Rectal smooth muscle tissue (tissue), 1 donor: ENCODE results near the gene EXOSC7.

Experiments
- H3K27ac ChIP-seq: one replicate; pipeline ENCODE4 v1.7.0; 2013; ENCODE audit warnings: low read depth, low read length, inconsistent platforms
- H3K27me3 ChIP-seq: one replicate; pipeline ENCODE4 v1.7.0; 2013; ENCODE audit warnings: low read length; ENCODE audit not compliant: control insufficient read depth, insufficient read depth
- H3K36me3 ChIP-seq: one replicate; pipeline ENCODE4 v1.7.0; 2013; ENCODE audit warnings: low read length; ENCODE audit not compliant: control insufficient read depth, insufficient read depth
- H3K4me1 ChIP-seq: one replicate; pipeline ENCODE4 v1.7.0; 2013; ENCODE audit warnings: low read length; ENCODE audit not compliant: control insufficient read depth, insufficient read depth
- H3K4me3 ChIP-seq: one replicate; pipeline ENCODE4 v1.7.0; 2013; ENCODE audit warnings: low read length
- H3K9ac ChIP-seq: one replicate; pipeline ENCODE4 v1.7.0; 2013; ENCODE audit warnings: low read length

EXOSC7 gene

DNA sequence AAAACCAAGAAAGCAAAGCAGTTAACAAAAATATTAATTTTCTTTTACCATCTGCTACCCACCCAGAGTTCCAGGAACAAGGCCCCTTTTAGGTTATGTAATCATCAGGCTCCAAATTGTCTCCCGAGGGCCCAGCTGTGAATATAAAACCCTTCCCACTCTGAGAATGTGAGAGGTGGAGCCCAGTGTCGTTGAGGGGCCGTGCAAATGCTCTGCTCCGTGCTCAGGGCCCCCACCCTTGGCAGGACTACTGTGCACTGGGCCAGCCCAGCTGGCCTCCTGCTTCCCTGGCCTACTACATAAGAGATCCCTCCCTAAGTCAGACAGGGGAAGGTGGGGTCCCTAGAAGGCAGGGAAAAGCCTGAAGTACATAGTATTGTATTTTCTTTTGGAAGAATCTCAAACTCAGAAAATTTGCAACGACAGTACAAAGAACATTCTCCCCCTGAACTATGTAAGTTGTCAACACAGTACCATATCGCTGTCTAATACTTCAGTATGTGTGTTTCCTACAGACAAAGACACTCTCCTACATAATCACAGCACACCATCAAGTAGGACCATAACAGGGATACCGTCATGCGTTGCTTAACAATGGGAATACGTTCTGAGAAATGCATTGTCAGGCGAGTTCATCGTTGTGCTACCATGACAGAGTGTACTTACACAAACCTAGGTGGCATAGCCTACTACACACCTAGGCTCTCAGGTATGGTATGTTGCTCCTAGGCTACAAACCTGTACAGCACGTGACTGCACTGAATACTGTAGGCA lies 45.7 kb downstream of the EXOSC7 start:
- H3K27ac ChIP-seq = no peak overlapping the region
- no peaks in the 10 kb centered on the region for H3K36me3 ChIP-seq

DNA sequence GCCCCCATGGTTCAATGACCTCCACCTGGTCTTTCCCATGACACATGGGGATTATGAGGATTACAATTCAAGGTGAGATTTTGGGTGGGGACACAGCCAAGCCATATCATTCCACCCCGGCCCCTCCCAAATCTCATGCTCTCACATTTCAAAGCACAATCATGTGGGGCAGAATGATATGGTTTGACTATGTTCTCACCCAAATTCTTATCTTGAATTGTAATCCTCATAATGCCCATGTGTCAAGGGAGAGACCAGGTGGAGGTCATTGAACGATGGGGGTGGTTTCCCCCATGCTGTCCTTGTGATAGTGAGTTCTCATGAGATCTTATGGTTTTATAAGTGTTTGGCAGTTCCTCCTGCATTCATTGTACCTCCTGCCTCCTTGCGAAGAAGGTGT lies 47.6 kb downstream of the EXOSC7 start:
- Histone ChIP-seq H3K9ac (no peak overlapping the region), H3K27me3 (no peaks in the 10 kb centered on the region), H3K4me3 (no peak overlapping the region), H3K4me1 (peaks cover 18% of the 10 kb centered on the region), H3K27ac (no peak overlapping the region), H3K36me3 (no peaks in the 10 kb centered on the region)

More for the DNA sequence above, 45.7 kb downstream of the EXOSC7 start:
- H3K4me1 ChIP-seq = peaks cover 15% of the 10 kb centered on the region
- H3K27me3 ChIP-seq = no peaks in the 10 kb centered on the region
- H3K4me3 ChIP-seq = no peak overlapping the region
- H3K9ac ChIP-seq = no peak overlapping the region

GRCh38 chr3:45024542-45025255 lies 48.7 kb downstream of the EXOSC7 start:
- peaks cover 18% of the 10 kb centered on the region for H3K4me1 ChIP-seq
- H3K36me3 ChIP-seq = no peaks in the 10 kb centered on the region
- H3K27me3 ChIP-seq = no peaks in the 10 kb centered on the region
- H3K4me3 ChIP-seq = no peak overlapping the region
- H3K27ac ChIP-seq = no peak overlapping the region
- H3K9ac ChIP-seq = no peak overlapping the region

DNA sequence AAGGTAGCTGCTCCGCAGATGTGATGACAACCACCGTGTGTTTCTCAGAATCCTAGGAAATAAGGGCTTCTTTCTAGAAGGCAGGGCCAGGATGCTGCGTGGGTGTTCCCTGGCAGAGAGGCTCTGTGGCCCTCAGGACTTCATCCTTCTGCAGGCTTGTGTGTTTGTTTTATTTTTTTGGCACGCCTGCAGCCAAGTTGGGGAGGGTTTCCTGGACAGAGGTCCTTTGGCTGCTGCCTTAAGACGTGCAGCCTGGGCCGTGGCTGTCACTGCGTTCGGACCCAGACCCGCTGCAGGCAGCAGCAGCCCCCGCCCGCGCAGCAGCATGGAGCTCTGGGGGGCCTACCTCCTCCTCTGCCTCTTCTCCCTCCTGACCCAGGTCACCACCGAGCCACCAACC lies 50.0 kb downstream of the EXOSC7 start, which contains the start of gene CLEC3B:
CLEC3B (plus strand) TSS at position 266 of the 400 bp plus-strand sequence; CDS start at position 326, 60 bp downstream.
- Histone ChIP-seq H3K9ac (no peak within 1 kb of the TSS), H3K27ac (peak within 1 kb of the TSS; percentile 60), H3K27me3 (no peaks in the 10 kb centered on the region)

GRCh38 chr3:45026957-45027356 lies 50.9 kb downstream of the EXOSC7 start:
- peaks cover 18% of the 10 kb centered on the region for H3K4me1 ChIP-seq
- peak overlapping the region; percentile 29 for H3K27ac ChIP-seq
- H3K27me3 ChIP-seq = no peaks in the 10 kb centered on the region
- peak overlapping the region; percentile 47 for H3K4me3 ChIP-seq
- H3K9ac ChIP-seq = no peak overlapping the region
- no peaks in the 10 kb centered on the region for H3K36me3 ChIP-seq

More for the DNA sequence above, 50.0 kb downstream of the EXOSC7 start, which contains the start of gene CLEC3B:
- Histone ChIP-seq H3K36me3 (no peaks in the 10 kb centered on the region), H3K4me1 (peaks cover 18% of the 10 kb centered on the region), H3K4me3 (peak within 1 kb of the TSS; percentile 47)

- Histone ChIP-seq H3K4me1 (peaks cover 18% of the 10 kb centered on the region), H3K27me3 (no peaks in the 10 kb centered on the region), H3K4me3 (no peak overlapping the region), H3K27ac (peak overlapping the region; percentile 29), H3K9ac (no peak overlapping the region), H3K36me3 (no peaks in the 10 kb centered on the region)
Observed at GRCh38 chr3:45027441-45027840, 51.4 kb downstream of the EXOSC7 start.

- H3K4me1 ChIP-seq = peaks cover 18% of the 10 kb centered on the region
- no peak overlapping the region for H3K9ac ChIP-seq
- no peaks in the 10 kb centered on the region for H3K36me3 ChIP-seq
- no peak overlapping the region for H3K4me3 ChIP-seq
- H3K27me3 ChIP-seq = no peaks in the 10 kb centered on the region
- H3K27ac ChIP-seq = no peak overlapping the region
Observed at GRCh38 chr3:45029216-45029615, 53.2 kb downstream of the EXOSC7 start.

GRCh38 chr3:45029661-45030060 lies 53.6 kb downstream of the EXOSC7 start:
- Histone ChIP-seq H3K4me1 (peaks cover 18% of the 10 kb centered on the region), H3K9ac (no peak overlapping the region), H3K36me3 (no peaks in the 10 kb centered on the region), H3K27ac (no peak overlapping the region), H3K27me3 (no peaks in the 10 kb centered on the region), H3K4me3 (no peak overlapping the region)

GRCh38 chr3:45031531-45031930 lies 55.5 kb downstream of the EXOSC7 start:
- Histone ChIP-seq H3K27ac (no peak overlapping the region), H3K27me3 (no peaks in the 10 kb centered on the region), H3K36me3 (no peaks in the 10 kb centered on the region), H3K4me3 (no peak overlapping the region), H3K9ac (no peak overlapping the region), H3K4me1 (peaks cover 6% of the 10 kb centered on the region)

DNA sequence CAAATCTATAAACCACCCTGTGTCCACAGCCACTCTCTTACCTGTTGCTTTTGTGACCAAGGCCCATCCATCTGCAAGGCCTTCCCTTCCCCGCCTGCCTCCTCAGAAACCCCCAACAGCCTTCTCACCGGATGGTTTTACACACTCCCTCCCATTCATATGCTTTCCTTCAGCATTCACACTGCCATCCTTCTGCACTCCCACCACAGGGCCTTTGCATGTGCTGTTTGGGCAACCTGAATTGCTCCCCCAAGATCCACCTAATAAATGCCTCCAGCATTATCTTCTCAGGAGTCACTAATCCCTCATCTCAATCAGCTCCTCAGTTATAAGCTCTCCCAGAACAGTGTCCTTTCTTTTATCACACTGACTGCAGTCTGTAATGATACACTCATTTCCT lies 56.1 kb downstream of the EXOSC7 start:
- Histone ChIP-seq H3K9ac (no peak overlapping the region), H3K4me1 (peaks cover 2% of the 10 kb centered on the region), H3K36me3 (no peaks in the 10 kb centered on the region)

GRCh38 chr3:45033791-45034190 lies 57.7 kb downstream of the EXOSC7 start:
- Histone ChIP-seq H3K4me3 (no peak overlapping the region), H3K27ac (peak overlapping the region; percentile 58), H3K9ac (no peak overlapping the region), H3K36me3 (no peaks in the 10 kb centered on the region), H3K4me1 (peaks cover 2% of the 10 kb centered on the region), H3K27me3 (no peaks in the 10 kb centered on the region)

More for the DNA sequence above, 56.1 kb downstream of the EXOSC7 start:
- Histone ChIP-seq H3K27ac (no peak overlapping the region), H3K27me3 (no peaks in the 10 kb centered on the region), H3K4me3 (no peak overlapping the region)

- H3K4me1 ChIP-seq = peaks cover 2% of the 10 kb centered on the region
- H3K27me3 ChIP-seq = no peaks in the 10 kb centered on the region
- no peak overlapping the region for H3K9ac ChIP-seq
- no peak overlapping the region for H3K4me3 ChIP-seq
- H3K36me3 ChIP-seq = no peaks in the 10 kb centered on the region
- peak overlapping the region; percentile 6 for H3K27ac ChIP-seq
Observed at GRCh38 chr3:45034612-45035252, 58.7 kb downstream of the EXOSC7 start.
